ENCODE measurements around the gene EFHD1.
"Not testable (repeated sequence)": the region's sequence is repeated elsewhere in the genome, so short reads cannot be mapped to it uniquely, and the experiment has no call there.

The EFHD1 gene

GRCh38 chr2:232696609-232697058, 63.2 kb downstream of the EFHD1 start:
- no peak for DNase-seq (ENCODE audit: low read depth)

GRCh38 chr2:232697059-232697806, 63.8 kb downstream of the EFHD1 start, which contains the start of gene GIGYF2:
Gene GIGYF2, plus strand, starts transcription at chr2:232697331. Its CDS starts 37,867 bp downstream, at chr2:232735198.
- DNase-seq (ENCODE audit: low read depth): peak; percentile 95

GRCh38 chr2:232697807-232698110, 64.4 kb downstream of the EFHD1 start:
- DNase-seq (ENCODE audit: low read depth): no peak

- peak; percentile 20 for DNase-seq (ENCODE audit: low read depth)
These were observed 65.2 kb downstream of the EFHD1 start for GRCh38 chr2:232698556-232699091.

- no peak for DNase-seq (ENCODE audit: low read depth)
These were observed 65.7 kb downstream of the EFHD1 start for GRCh38 chr2:232699110-232699509.

GRCh38 chr2:232700154-232700553, 66.8 kb downstream of the EFHD1 start:
- no peak for DNase-seq (ENCODE audit: low read depth)

GRCh38 chr2:232707076-232707475, 73.7 kb downstream of the EFHD1 start:
- no peak for DNase-seq (ENCODE audit: low read depth)

- DNase-seq (ENCODE audit: low read depth): no peak
These were observed 80.1 kb downstream of the EFHD1 start for GRCh38 chr2:232713505-232713904.

- DNase-seq (ENCODE audit: low read depth): peak; percentile 13
These were observed 81.6 kb downstream of the EFHD1 start for GRCh38 chr2:232714969-232715368.

GRCh38 chr2:232720056-232720455, 86.7 kb downstream of the EFHD1 start:
- DNase-seq (ENCODE audit: low read depth): not testable (repeated sequence)

- no peak for DNase-seq (ENCODE audit: low read depth)
These were observed 87.9 kb downstream of the EFHD1 start for GRCh38 chr2:232721261-232721660.

- no peak for DNase-seq (ENCODE audit: low read depth)
These were observed 88.5 kb downstream of the EFHD1 start for GRCh38 chr2:232721882-232722281.

GRCh38 chr2:232723027-232723426, 89.6 kb downstream of the EFHD1 start:
- no peak for DNase-seq (ENCODE audit: low read depth)

- DNase-seq (ENCODE audit: low read depth): no peak
These were observed 95.4 kb downstream of the EFHD1 start for GRCh38 chr2:232728785-232729184.

GRCh38 chr2:232731470-232731869, 98.1 kb downstream of the EFHD1 start:
- DNase-seq (ENCODE audit: low read depth): peak; percentile 55

All from fibroblast of gingiva (primary cell).